GM18909 (cell line): ENCODE results near the gene GALNT16.

Experiments used
- ATAC-seq: cut with Tn5 transposase; IDR thresholded peaks from one replicate; pipeline ENCODE4 v1.9.1; 2021; ENCODE audit warnings: mild to moderate bottlenecking; ENCODE audit not compliant: unreplicated experiment, poor library complexity

GALNT16 gene

GRCh38 chr14:69315301-69315700 lies 55.3 kb downstream of the GALNT16 start:
- ATAC-seq = no peak

- no peak for ATAC-seq
These were observed 56.6 kb downstream of the GALNT16 start for GRCh38 chr14:69316449-69317101.

GRCh38 chr14:69317102-69317755 lies 57.3 kb downstream of the GALNT16 start:
- ATAC-seq = no peak

- ATAC-seq = no peak
These were observed 57.8 kb downstream of the GALNT16 start for GRCh38 chr14:69317780-69318179.

- no peak for ATAC-seq
These were observed 58.3 kb downstream of the GALNT16 start for GRCh38 chr14:69318241-69318640.

GRCh38 chr14:69318901-69319475 lies 59.0 kb downstream of the GALNT16 start:
- ATAC-seq = no peak

GRCh38 chr14:69319911-69320310 lies 60.0 kb downstream of the GALNT16 start:
- ATAC-seq = no peak

GRCh38 chr14:69320581-69321365 lies 60.8 kb downstream of the GALNT16 start:
- ATAC-seq = no peak

- no peak for ATAC-seq
These were observed 61.8 kb downstream of the GALNT16 start for GRCh38 chr14:69321601-69322330.

- no peak for ATAC-seq
These were observed 63.5 kb downstream of the GALNT16 start for GRCh38 chr14:69323266-69323998.

- no peak for ATAC-seq
These were observed 64.0 kb downstream of the GALNT16 start for GRCh38 chr14:69323999-69324282.

GRCh38 chr14:69324341-69324931 lies 64.5 kb downstream of the GALNT16 start:
- ATAC-seq = no peak

GRCh38 chr14:69325086-69325485 lies 65.1 kb downstream of the GALNT16 start:
- ATAC-seq = no peak

- no peak for ATAC-seq
These were observed 65.8 kb downstream of the GALNT16 start for GRCh38 chr14:69325646-69326265.

GRCh38 chr14:69326611-69327010 lies 66.7 kb downstream of the GALNT16 start:
- ATAC-seq = no peak

- ATAC-seq = no peak
These were observed 67.5 kb downstream of the GALNT16 start for GRCh38 chr14:69327507-69327906.

GRCh38 chr14:69328317-69328716 lies 68.4 kb downstream of the GALNT16 start:
- ATAC-seq = no peak

GRCh38 chr14:69328765-69329164 lies 68.8 kb downstream of the GALNT16 start:
- ATAC-seq = no peak

GRCh38 chr14:69331206-69331605 lies 71.2 kb downstream of the GALNT16 start:
- ATAC-seq = no peak
